Measurements from ENCODE around the gene COMT.

The COMT gene

DNA sequence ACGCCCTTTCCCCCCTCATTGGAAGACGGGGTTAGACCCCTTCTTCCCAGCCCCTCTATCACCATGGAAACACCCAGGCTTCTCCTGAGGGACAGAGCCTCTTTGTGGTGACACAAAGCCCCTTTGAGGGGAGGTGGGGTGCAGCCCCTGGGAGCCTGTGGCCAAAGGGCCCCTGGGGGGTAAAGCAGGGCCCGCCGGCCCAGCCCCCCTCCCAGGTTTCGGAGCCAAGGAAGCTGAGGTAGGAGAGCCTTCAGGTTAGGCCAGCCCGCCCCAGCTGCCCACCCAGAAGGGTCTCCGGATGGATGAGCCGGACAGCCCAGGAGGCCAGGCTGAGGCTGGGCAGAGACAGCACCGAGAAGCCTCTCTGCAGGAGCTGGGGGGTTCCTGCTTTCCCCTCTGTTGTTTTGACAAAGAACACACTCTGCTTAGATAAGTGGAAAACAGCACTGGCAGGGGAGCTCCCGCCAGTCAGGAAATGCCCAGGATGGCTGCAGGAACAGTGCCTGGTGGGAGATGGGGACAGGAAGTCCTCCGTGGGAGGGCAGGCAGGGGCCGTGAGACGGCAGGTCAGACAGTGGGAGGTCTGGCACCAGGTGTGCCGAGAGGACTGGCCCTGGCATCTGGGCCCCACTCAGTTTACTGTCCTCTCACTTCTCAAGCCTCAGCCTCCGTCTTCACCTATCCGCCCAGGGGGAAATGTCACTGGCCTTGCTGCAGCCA is 56.8 kb downstream of the COMT start:
- H3K23ac ChIP-seq (ENCODE audit: low read length in 2 of 2) = no peak overlapping the region
- H3K18ac ChIP-seq (ENCODE audit: low read depth in 1 of 2, low read length in 2 of 2) = no peak overlapping the region
- peaks cover 48% of the 10 kb centered on the region for H3K4me1 ChIP-seq (ENCODE audit: control insufficient read depth, insufficient read depth, low read depth, low read length)
- no peak overlapping the region for H2BK120ac ChIP-seq (ENCODE audit: low read depth, low read length)
- DNase-seq = no peak
- H3K14ac ChIP-seq (ENCODE audit: low read length in 2 of 2) = no peak overlapping the region
- H3K79me1 ChIP-seq (replicated peaks; ENCODE audit: low read length, poor library complexity, severe bottlenecking) = no peaks in the 10 kb centered on the region
- peak overlapping the region; percentile 37 for H4K91ac ChIP-seq (ENCODE audit: low read length)
- H3K4ac ChIP-seq (ENCODE audit: low read depth in 1 of 2, low read length in 2 of 2) = no peak overlapping the region
- no peak overlapping the region for H2BK15ac ChIP-seq (ENCODE audit: low read depth, poor library complexity, severe bottlenecking)
- no peak overlapping the region for H2AK5ac ChIP-seq (ENCODE audit: low read length, severe bottlenecking)
- no peak overlapping the region for H3K4me2 ChIP-seq (ENCODE audit: low read length, poor library complexity, severe bottlenecking)
- peaks cover 5% of the 10 kb centered on the region for H3K9me3 ChIP-seq (ENCODE audit: control insufficient read depth, low read length)
- peaks cover 0 to 31% of the 10 kb centered on the region in 2 experiments for H3K27me3 ChIP-seq (ENCODE audit: control insufficient read depth in 1 of 2, insufficient read depth in 1 of 2, low read length in 2 of 2)
- H3K27ac ChIP-seq (ENCODE audit: low read length, poor library complexity, severe bottlenecking) = no peak overlapping the region
- WGBS = 41% methylated on average over 14 of the region's 16 CpGs
- H3K4me3 ChIP-seq (ENCODE audit: insufficient read depth in 1 of 2, low read depth in 1 of 2, low read length in 2 of 2) = no peak overlapping the region
- H3K36me3 ChIP-seq (ENCODE audit: control insufficient read depth in 1 of 2, insufficient read depth in 2 of 2, low read depth in 1 of 2, low read length in 2 of 2) = no peaks in the 10 kb centered on the region
- no peak overlapping the region for H2BK12ac ChIP-seq (ENCODE audit: low read length in 2 of 2)
- no peak overlapping the region for H2AFZ ChIP-seq (ENCODE audit: low read depth, low read length)
- H4K8ac ChIP-seq (ENCODE audit: low read length) = no peak overlapping the region
- H3K9ac ChIP-seq (ENCODE audit: low read length) = no peak overlapping the region
- no peak overlapping the region for H2BK5ac ChIP-seq (ENCODE audit: low read depth, low read length, poor library complexity, severe bottlenecking)

DNA sequence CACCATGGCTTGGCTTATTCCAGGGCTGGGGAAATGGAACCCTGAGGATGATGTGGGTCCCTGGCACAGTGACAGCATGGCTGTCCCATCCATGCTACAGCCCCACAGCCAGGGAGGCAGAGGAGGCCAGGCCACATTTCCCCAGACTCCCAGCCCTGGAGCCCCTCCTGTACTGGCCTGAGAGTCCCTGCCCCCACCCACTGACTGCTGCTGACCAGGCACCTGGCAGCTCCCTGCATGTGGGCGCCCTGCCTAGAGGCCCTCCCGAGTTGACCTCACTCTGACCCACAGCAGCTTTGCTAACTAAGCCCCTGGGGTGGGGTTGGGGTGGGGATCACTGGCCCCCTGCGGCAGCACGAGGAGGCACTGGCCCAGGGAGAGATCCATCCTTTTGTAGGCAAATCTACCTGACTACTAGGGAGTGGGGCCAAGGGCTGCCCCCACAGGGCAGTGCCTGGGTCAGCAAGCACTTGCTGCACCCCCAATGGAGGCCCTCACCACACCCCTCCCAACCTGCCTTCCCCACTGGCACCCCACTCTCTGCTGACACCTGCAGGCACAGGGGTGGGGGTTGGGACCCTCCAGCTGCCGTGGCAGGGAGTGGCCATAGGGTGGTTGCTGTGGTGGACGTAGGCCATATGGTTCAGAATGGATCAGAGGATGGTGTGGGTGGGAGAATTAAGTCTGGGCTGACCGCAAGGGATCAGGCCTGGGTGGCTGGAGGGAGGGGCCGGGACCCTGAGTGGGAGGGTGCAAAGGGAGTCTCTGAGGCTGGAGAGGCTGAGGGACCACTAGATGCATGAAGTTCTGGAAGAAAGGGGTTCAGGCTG is 57.6 kb downstream of the COMT start:
- Histone ChIP-seq H3K9me3 (ENCODE audit: control insufficient read depth, low read length) (peaks cover 13% of the 10 kb centered on the region), H3K4me3 (ENCODE audit: insufficient read depth in 1 of 2, low read depth in 1 of 2, low read length in 2 of 2) (peak overlapping the region in 1 of 2 experiments; percentile 27), H2BK12ac (ENCODE audit: low read length in 2 of 2) (no peak overlapping the region), H2BK15ac (ENCODE audit: low read depth, poor library complexity, severe bottlenecking) (no peak overlapping the region), H3K23ac (ENCODE audit: low read length in 2 of 2) (peak overlapping the region in 1 of 2 experiments; percentile 40), H3K27ac (ENCODE audit: low read length, poor library complexity, severe bottlenecking) (no peak overlapping the region), H2AFZ (ENCODE audit: low read depth, low read length) (no peak overlapping the region), H3K4ac (ENCODE audit: low read depth in 1 of 2, low read length in 2 of 2) (no peak overlapping the region), H2BK5ac (ENCODE audit: low read depth, low read length, poor library complexity, severe bottlenecking) (no peak overlapping the region), H3K79me1 (replicated peaks; ENCODE audit: low read length, poor library complexity, severe bottlenecking) (no peaks in the 10 kb centered on the region), H3K4me2 (ENCODE audit: low read length, poor library complexity, severe bottlenecking) (no peak overlapping the region), H2BK120ac (ENCODE audit: low read depth, low read length) (no peak overlapping the region), H3K14ac (ENCODE audit: low read length in 2 of 2) (no peak overlapping the region), H4K8ac (ENCODE audit: low read length) (no peak overlapping the region), H3K4me1 (ENCODE audit: control insufficient read depth, insufficient read depth, low read depth, low read length) (peaks cover 48% of the 10 kb centered on the region), H2AK5ac (ENCODE audit: low read length, severe bottlenecking) (peak overlapping the region; percentile 33), H3K9ac (ENCODE audit: low read length) (no peak overlapping the region), H3K18ac (ENCODE audit: low read depth in 1 of 2, low read length in 2 of 2) (no peak overlapping the region), H3K27me3 (ENCODE audit: control insufficient read depth in 1 of 2, insufficient read depth in 1 of 2, low read length in 2 of 2) (peaks cover 0 to 31% of the 10 kb centered on the region in 2 experiments), H3K36me3 (ENCODE audit: control insufficient read depth in 1 of 2, insufficient read depth in 2 of 2, low read depth in 1 of 2, low read length in 2 of 2) (no peaks in the 10 kb centered on the region), H4K91ac (ENCODE audit: low read length) (no peak overlapping the region)
- 77% methylated on average over 8 of the region's 8 CpGs for WGBS
- no peak for DNase-seq

DNA sequence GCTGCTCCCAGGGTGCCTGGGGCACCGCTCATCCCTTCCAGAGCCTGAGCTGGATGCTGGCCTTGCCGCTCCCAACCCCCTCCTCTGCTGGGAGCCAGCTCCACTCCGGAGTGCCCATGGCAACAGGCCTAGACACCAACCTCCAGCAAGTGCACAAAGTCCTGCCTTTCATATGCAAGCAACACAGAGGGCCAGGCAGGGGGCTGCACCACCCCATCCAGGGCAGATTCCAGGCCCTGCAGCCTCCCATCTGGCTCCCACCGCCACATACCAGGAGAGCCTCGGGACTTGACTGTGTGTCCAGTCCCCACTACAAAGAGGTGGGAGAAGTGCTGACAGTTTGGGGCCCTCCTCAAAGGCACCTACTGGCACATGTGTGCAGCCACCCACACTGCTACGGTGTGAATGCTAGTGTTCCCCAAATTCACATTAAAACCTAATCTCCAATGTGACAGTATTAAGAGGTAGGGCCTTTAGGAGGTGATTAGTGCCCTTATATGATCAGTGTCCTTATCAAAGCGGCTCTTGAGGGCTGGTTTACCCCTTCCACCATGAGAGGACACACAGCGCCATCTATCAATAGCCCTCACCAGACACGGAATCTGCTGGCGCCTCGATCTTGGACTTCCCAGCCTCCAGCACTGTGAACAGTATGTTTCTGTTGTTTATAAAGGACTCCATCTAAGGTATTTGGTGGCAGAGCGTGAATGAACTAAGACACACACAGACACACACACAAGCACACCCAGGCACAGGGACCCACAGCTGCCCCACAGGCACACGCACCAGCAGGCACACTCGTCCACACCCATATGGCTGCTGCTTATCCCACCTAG is 58.9 kb downstream of the COMT start:
- no peak overlapping the region for H3K4ac ChIP-seq (ENCODE audit: low read depth in 1 of 2, low read length in 2 of 2)
- H4K91ac ChIP-seq (ENCODE audit: low read length) = peak overlapping the region; percentile 56
- H3K27ac ChIP-seq (ENCODE audit: low read length, poor library complexity, severe bottlenecking) = no peak overlapping the region
- no peak overlapping the region for H3K23ac ChIP-seq (ENCODE audit: low read length in 2 of 2)
- H3K18ac ChIP-seq (ENCODE audit: low read depth in 1 of 2, low read length in 2 of 2) = no peak overlapping the region
- H2BK12ac ChIP-seq (ENCODE audit: low read length in 2 of 2) = no peak overlapping the region
- H2AK5ac ChIP-seq (ENCODE audit: low read length, severe bottlenecking) = no peak overlapping the region
- H4K8ac ChIP-seq (ENCODE audit: low read length) = no peak overlapping the region
- no peaks in the 10 kb centered on the region for H3K36me3 ChIP-seq (ENCODE audit: control insufficient read depth in 1 of 2, insufficient read depth in 2 of 2, low read depth in 1 of 2, low read length in 2 of 2)
- DNase-seq = no peak
- H3K9ac ChIP-seq (ENCODE audit: low read length) = no peak overlapping the region
- H2BK120ac ChIP-seq (ENCODE audit: low read depth, low read length) = no peak overlapping the region
- WGBS = 88% methylated on average over 10 of the region's 14 CpGs
- H3K79me1 ChIP-seq (replicated peaks; ENCODE audit: low read length, poor library complexity, severe bottlenecking) = no peaks in the 10 kb centered on the region
- H3K14ac ChIP-seq (ENCODE audit: low read length in 2 of 2) = no peak overlapping the region
- H3K4me2 ChIP-seq (ENCODE audit: low read length, poor library complexity, severe bottlenecking) = no peak overlapping the region
- H3K4me3 ChIP-seq (ENCODE audit: insufficient read depth in 1 of 2, low read depth in 1 of 2, low read length in 2 of 2) = no peak overlapping the region
- no peak overlapping the region for H2BK15ac ChIP-seq (ENCODE audit: low read depth, poor library complexity, severe bottlenecking)
- H3K4me1 ChIP-seq (ENCODE audit: control insufficient read depth, insufficient read depth, low read depth, low read length) = peaks cover 48% of the 10 kb centered on the region
- no peak overlapping the region for H2AFZ ChIP-seq (ENCODE audit: low read depth, low read length)
- H3K27me3 ChIP-seq (ENCODE audit: control insufficient read depth in 1 of 2, insufficient read depth in 1 of 2, low read length in 2 of 2) = peaks cover 0 to 25% of the 10 kb centered on the region in 2 experiments
- H3K9me3 ChIP-seq (ENCODE audit: control insufficient read depth, low read length) = peaks cover 22% of the 10 kb centered on the region
- H2BK5ac ChIP-seq (ENCODE audit: low read depth, low read length, poor library complexity, severe bottlenecking) = no peak overlapping the region
